ENCODE results near the gene FXN. TPM values are rescaled to one million over a fixed set of nuclear protein-coding genes. Genes with fewer than 3 reads are reported as not detected.

Gene FXN
- total and polyA plus RNA-seq, 4 experiments from 2014 or later = 14.6 to 65.6 (median 33.2) TPM

DNA sequence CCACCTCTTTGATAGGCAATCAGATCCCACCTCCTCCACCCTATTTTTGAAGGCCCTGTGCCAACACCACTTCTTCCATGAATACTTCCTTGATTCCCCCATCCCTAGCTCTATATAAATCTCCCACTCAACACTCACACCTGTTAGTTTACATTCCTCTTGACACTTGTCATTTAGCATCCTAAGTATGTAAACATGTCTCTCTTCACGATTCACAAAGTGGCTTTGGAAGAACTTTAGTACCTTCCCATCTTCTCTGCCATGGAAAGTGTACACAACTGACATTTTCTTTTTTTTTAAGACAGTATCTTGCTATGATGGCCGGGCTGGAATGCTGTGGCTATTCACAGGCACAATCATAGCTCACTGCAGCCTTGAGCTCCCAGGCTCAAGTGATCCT is 1.5 kb upstream of the FXN start:
- peak overlapping the region in 5 of 8 donors; percentile 12 to 71 (median 40) for H3K4me3 Mint-ChIP-seq
- no peak overlapping the region for H3K27ac ChIP-seq (ENCODE audit: low read depth, low read length)
- intact Hi-C loops (cut with micrococcal nuclease) = loop anchor here (10.0 kb wide), 1 partner anchor 1381 kb away; the partner anchor contains the start of gene KLF9
- no peak for DNase-seq
- H3K27me3 Mint-ChIP-seq = no peaks in the 10 kb centered on the region
- POLR2A ChIA-PET (ENCODE audit: partially characterized antibody) = interaction anchor here (2.7 kb wide), 1 partner anchor 14 kb away, joined by 18 read pairs; no protein-coding TSS in a partner anchor
- CTCF ChIA-PET (ENCODE audit: partially characterized antibody) = interaction anchor here (1.1 to 5.9 kb wide), 10 partner anchors 10 to 161 kb away, joined by 3 to 56 read pairs (median 6); no protein-coding TSS in a partner anchor
- no peaks in the 10 kb centered on the region for H3K9me3 ChIP-seq (ENCODE audit: control insufficient read depth in 1 of 2, low read length in 2 of 2)
- H3K9me3 Mint-ChIP-seq = peaks cover 0 to 10% (median 5%) of the 10 kb centered on the region in 8 donors
- peaks cover 0 to 5% of the 10 kb centered on the region in 2 donors for H3K36me3 Mint-ChIP-seq
- peaks cover 39% of the 10 kb centered on the region for H3K4me1 ChIP-seq (ENCODE audit: insufficient read depth, low read length)
- peak overlapping the region in 3 of 7 donors; percentile 1 to 75 (median 51) for H3K27ac Mint-ChIP-seq
- H3K4me3 ChIP-seq (ENCODE audit: low read length in 2 of 2) = no peak overlapping the region
- H3K4me1 Mint-ChIP-seq = peaks cover 27 to 52% (median 35%) of the 10 kb centered on the region in 4 donors
- H3K27me3 ChIP-seq (ENCODE audit: insufficient read depth, low read length) = no peaks in the 10 kb centered on the region
- H3K36me3 ChIP-seq (ENCODE audit: insufficient read depth, low read length) = no peaks in the 10 kb centered on the region

GRCh38 chr9:69036309-69036708 is 757 bp downstream of the FXN start:
- no peaks in the 10 kb centered on the region for H3K27me3 ChIP-seq (ENCODE audit: insufficient read depth, low read length)
- H3K4me1 ChIP-seq (ENCODE audit: insufficient read depth, low read length) = peaks cover 17% of the 10 kb centered on the region
- Mint-ChIP-seq H3K4me3 (peak overlapping the region; percentile 95 to 99 (median 98)), H3K27ac (peak overlapping the region; percentile 87 to 96 (median 94)), H3K36me3 (peaks cover 7 to 9% of the 10 kb centered on the region in 2 donors), H3K27me3 (no peaks in the 10 kb centered on the region), H3K4me1 (peaks cover 16 to 34% (median 22%) of the 10 kb centered on the region in 4 donors), H3K9me3 (no peaks in the 10 kb centered on the region)
- intact Hi-C loops (cut with micrococcal nuclease) = loop anchor here (5.0 to 10.0 kb wide), 6 partner anchors 86 to 1378 kb away; partner anchors contain the start of genes KLF9 and SMC5
- ChIA-PET POLR2A (ENCODE audit: partially characterized antibody) (interaction anchor here (0.9 to 2.7 kb wide), 10 partner anchors 9 to 724 kb away, joined by 3 to 18 read pairs (median 6); partner anchors contain the start of gene PTAR1), CTCF (ENCODE audit: partially characterized antibody) (interaction anchor here (0.6 to 5.9 kb wide), 14 partner anchors 8 to 159 kb away, joined by 3 to 56 read pairs (median 10); no protein-coding TSS in a partner anchor)
- H3K36me3 ChIP-seq (ENCODE audit: insufficient read depth, low read length) = no peaks in the 10 kb centered on the region
- H3K4me3 ChIP-seq (ENCODE audit: low read length in 2 of 2) = peak overlapping the region; percentile 78 to 86
- H3K27ac ChIP-seq (ENCODE audit: low read depth, low read length) = peak overlapping the region; percentile 60
- peak in 1 of 5 donors; percentile 58 for DNase-seq
- H3K9me3 ChIP-seq (ENCODE audit: control insufficient read depth in 1 of 2, low read length in 2 of 2) = no peaks in the 10 kb centered on the region

DNA sequence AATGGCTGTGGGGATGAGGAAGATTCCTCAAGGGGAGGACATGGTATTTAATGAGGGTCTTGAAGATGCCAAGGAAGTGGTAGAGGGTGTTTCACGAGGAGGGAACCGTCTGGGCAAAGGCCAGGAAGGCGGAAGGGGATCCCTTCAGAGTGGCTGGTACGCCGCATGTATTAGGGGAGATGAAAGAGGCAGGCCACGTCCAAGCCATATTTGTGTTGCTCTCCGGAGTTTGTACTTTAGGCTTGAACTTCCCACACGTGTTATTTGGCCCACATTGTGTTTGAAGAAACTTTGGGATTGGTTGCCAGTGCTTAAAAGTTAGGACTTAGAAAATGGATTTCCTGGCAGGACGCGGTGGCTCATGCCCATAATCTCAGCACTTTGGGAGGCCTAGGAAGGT is 1.2 kb downstream of the FXN start:
- no peaks in the 10 kb centered on the region for H3K9me3 ChIP-seq (ENCODE audit: control insufficient read depth in 1 of 2, low read length in 2 of 2)
- H3K27me3 Mint-ChIP-seq = no peaks in the 10 kb centered on the region
- peaks cover 7 to 9% of the 10 kb centered on the region in 2 donors for H3K36me3 Mint-ChIP-seq
- no peak for DNase-seq
- no peaks in the 10 kb centered on the region for H3K27me3 ChIP-seq (ENCODE audit: insufficient read depth, low read length)
- intact Hi-C loops (cut with micrococcal nuclease) = loop anchor here (5.0 to 10.0 kb wide), 6 partner anchors 86 to 1378 kb away; partner anchors contain the start of genes KLF9 and SMC5
- peak overlapping the region; percentile 87 to 96 (median 94) for H3K27ac Mint-ChIP-seq
- ChIA-PET POLR2A (ENCODE audit: partially characterized antibody) (interaction anchor here (1.8 to 2.7 kb wide), 4 partner anchors 17 to 723 kb away, joined by 6 to 18 read pairs (median 8); partner anchors contain the start of gene PTAR1), CTCF (ENCODE audit: partially characterized antibody) (interaction anchor here (1.4 to 5.9 kb wide), 11 partner anchors 9 to 159 kb away, joined by 4 to 56 read pairs (median 15); no protein-coding TSS in a partner anchor)
- no peaks in the 10 kb centered on the region for H3K9me3 Mint-ChIP-seq
- H3K4me1 Mint-ChIP-seq = peaks cover 18 to 33% (median 20%) of the 10 kb centered on the region in 4 donors
- H3K4me3 Mint-ChIP-seq = peak overlapping the region; percentile 95 to 99 (median 98)
- H3K4me3 ChIP-seq (ENCODE audit: low read length in 2 of 2) = peak overlapping the region; percentile 78 to 86
- H3K27ac ChIP-seq (ENCODE audit: low read depth, low read length) = peak overlapping the region; percentile 60
- H3K4me1 ChIP-seq (ENCODE audit: insufficient read depth, low read length) = peaks cover 15% of the 10 kb centered on the region
- H3K36me3 ChIP-seq (ENCODE audit: insufficient read depth, low read length) = no peaks in the 10 kb centered on the region

GRCh38 chr9:69040646-69041045 is 5.1 kb downstream of the FXN start:
- no peaks in the 10 kb centered on the region for H3K9me3 ChIP-seq (ENCODE audit: control insufficient read depth in 1 of 2, low read length in 2 of 2)
- no peaks in the 10 kb centered on the region for H3K36me3 ChIP-seq (ENCODE audit: insufficient read depth, low read length)
- Mint-ChIP-seq H3K27me3 (no peaks in the 10 kb centered on the region), H3K4me1 (peaks cover 22 to 46% (median 43%) of the 10 kb centered on the region in 4 donors), H3K9me3 (no peaks in the 10 kb centered on the region), H3K27ac (no peak overlapping the region), H3K36me3 (peaks cover 9 to 19% of the 10 kb centered on the region in 2 donors), H3K4me3 (no peak overlapping the region)
- H3K4me3 ChIP-seq (ENCODE audit: low read length in 2 of 2) = no peak overlapping the region
- CTCF ChIA-PET (ENCODE audit: partially characterized antibody) = no interaction called here
- no peaks in the 10 kb centered on the region for H3K27me3 ChIP-seq (ENCODE audit: insufficient read depth, low read length)
- POLR2A ChIA-PET (ENCODE audit: partially characterized antibody) = no interaction called here
- no peak for DNase-seq
- H3K4me1 ChIP-seq (ENCODE audit: insufficient read depth, low read length) = peaks cover 14% of the 10 kb centered on the region
- intact Hi-C loops (cut with micrococcal nuclease) = no loop called here
- H3K27ac ChIP-seq (ENCODE audit: low read depth, low read length) = no peak overlapping the region

DNA sequence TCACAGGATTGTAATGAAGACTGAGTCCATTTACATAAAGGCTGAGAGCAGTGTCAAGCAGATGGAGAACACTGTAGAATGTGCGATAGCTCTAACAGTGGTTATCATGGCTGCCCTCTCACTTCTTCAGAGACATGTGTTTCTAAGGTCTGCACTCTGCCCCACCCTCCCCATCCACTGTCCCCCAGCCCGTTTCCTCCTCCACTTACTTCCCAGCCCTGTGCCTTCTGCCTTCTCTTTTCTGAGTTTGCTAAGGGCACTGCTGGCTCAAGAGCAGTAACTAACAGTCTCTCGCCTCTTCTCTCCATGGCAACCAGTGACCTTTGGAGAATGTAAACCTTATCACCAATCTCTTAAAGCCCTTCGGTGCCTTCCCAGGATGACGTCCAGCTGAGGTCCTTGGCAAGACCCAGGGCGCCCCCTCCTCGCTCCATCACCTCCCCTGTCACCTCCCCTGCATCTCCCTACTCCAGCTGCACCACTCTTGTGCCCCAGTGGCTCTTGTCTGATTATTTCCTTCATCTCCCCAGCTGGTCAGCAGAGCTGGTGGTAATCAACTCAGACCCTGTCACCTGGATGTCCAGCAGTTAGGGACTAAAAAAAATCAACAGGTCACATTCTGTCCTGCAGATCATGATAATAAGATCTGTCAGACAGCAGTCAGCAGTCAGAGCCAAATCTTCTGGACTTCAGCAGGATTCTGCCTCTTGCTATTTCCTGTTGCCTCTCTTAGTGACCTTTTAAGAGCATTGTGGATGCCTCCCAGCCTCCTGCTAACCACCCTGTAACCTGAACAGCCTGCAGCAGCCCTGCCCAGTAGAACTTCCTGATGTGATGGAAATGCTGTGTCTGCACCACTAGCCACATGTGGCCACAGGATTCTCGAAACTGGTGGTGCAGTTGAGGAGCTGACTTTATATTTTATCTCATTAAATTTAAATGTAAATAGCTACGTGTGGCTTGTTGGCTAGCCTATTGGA is 9.0 kb downstream of the FXN start:
- Histone ChIP-seq H3K9me3 (ENCODE audit: control insufficient read depth in 1 of 2, low read length in 2 of 2) (no peaks in the 10 kb centered on the region), H3K27ac (ENCODE audit: low read depth, low read length) (no peak overlapping the region), H3K36me3 (ENCODE audit: insufficient read depth, low read length) (peaks cover 16% of the 10 kb centered on the region), H3K4me3 (ENCODE audit: low read length in 2 of 2) (no peak overlapping the region), H3K27me3 (ENCODE audit: insufficient read depth, low read length) (no peaks in the 10 kb centered on the region), H3K4me1 (ENCODE audit: insufficient read depth, low read length) (peaks cover 5% of the 10 kb centered on the region)
- Mint-ChIP-seq H3K27me3 (no peaks in the 10 kb centered on the region), H3K4me1 (peaks cover 15 to 37% (median 33%) of the 10 kb centered on the region in 4 donors), H3K27ac (peak overlapping the region in 5 of 7 donors; percentile 7 to 66 (median 33)), H3K9me3 (no peaks in the 10 kb centered on the region), H3K4me3 (no peak overlapping the region), H3K36me3 (peaks cover 21 to 42% of the 10 kb centered on the region in 2 donors)
- DNase-seq = no peak
- ChIA-PET POLR2A (ENCODE audit: partially characterized antibody) (no interaction called here), CTCF (ENCODE audit: partially characterized antibody) (interaction anchor here (1.6 to 5.7 kb wide), 3 partner anchors 9 to 149 kb away, joined by 4 to 34 read pairs (median 11); partner anchors contain the start of gene FXN)
- intact Hi-C loops (cut with micrococcal nuclease) = no loop called here

DNA sequence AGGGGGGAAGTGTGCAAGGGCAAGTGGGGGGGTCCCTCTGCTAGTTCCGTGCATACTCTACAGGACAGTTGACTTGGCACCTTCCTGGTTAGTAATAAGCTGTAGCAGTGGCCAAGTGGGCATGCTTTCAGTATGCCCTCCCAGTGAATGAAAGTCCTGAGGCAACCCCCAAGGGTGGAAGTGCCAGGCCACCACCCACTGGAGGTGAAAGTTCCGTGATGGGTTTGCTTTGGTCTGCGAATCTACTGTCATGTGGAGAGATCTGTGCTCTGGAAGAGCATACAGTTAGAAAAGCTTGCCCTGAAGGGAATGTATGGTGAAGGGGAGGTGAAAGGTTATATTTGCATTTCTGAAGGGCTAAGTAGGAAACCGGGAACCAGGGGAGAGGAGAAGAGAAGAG is 10.3 kb downstream of the FXN start:
- CTCF ChIA-PET (ENCODE audit: partially characterized antibody) = interaction anchor here (1.6 to 5.7 kb wide), 2 partner anchors 11 to 147 kb away, joined by 4 to 34 read pairs; partner anchors contain the start of gene FXN
- Histone ChIP-seq H3K27ac (ENCODE audit: low read depth, low read length) (no peak overlapping the region), H3K4me1 (ENCODE audit: insufficient read depth, low read length) (peaks cover 5% of the 10 kb centered on the region), H3K36me3 (ENCODE audit: insufficient read depth, low read length) (peaks cover 16% of the 10 kb centered on the region), H3K27me3 (ENCODE audit: insufficient read depth, low read length) (no peaks in the 10 kb centered on the region), H3K4me3 (ENCODE audit: low read length in 2 of 2) (no peak overlapping the region), H3K9me3 (ENCODE audit: control insufficient read depth in 1 of 2, low read length in 2 of 2) (no peaks in the 10 kb centered on the region)
- H3K36me3 Mint-ChIP-seq = peaks cover 18 to 49% of the 10 kb centered on the region in 2 donors
- H3K4me1 Mint-ChIP-seq = peaks cover 15 to 37% (median 33%) of the 10 kb centered on the region in 4 donors
- POLR2A ChIA-PET (ENCODE audit: partially characterized antibody) = no interaction called here
- no peaks in the 10 kb centered on the region for H3K9me3 Mint-ChIP-seq
- no peak overlapping the region for H3K27ac Mint-ChIP-seq
- DNase-seq = no peak
- no peak overlapping the region for H3K4me3 Mint-ChIP-seq
- no peaks in the 10 kb centered on the region for H3K27me3 Mint-ChIP-seq
- intact Hi-C loops (cut with micrococcal nuclease) = no loop called here

Data from CD4-positive, alpha-beta memory T cell (primary cell).